ENCODE measurements around the gene SHCBP1L.
A peak's percentile ranks its signal among the peaks of the same experiment; 100 is the strongest.

The SHCBP1L gene

DNA sequence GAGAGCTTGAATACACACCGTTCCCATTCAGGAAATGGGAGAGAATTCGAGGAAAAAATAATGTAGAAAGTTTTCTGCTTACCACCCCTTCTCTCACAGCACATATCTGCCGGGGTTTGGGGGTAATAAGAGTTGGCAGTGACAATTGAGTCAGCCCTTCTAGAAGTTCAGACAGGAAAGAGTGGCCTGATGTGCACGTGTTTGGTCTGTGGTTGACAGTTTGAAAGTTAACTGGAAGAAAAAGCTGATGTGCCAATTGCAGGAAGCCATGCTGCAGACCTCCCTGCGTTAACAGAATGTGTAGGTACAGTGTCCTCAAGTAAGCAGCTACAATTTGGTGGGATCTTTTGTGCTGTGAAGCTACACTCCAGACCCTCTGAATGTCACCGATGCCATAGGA is 63.0 kb downstream of the SHCBP1L start:
- DNase-seq (ENCODE audit: low read depth) = no peak

DNA sequence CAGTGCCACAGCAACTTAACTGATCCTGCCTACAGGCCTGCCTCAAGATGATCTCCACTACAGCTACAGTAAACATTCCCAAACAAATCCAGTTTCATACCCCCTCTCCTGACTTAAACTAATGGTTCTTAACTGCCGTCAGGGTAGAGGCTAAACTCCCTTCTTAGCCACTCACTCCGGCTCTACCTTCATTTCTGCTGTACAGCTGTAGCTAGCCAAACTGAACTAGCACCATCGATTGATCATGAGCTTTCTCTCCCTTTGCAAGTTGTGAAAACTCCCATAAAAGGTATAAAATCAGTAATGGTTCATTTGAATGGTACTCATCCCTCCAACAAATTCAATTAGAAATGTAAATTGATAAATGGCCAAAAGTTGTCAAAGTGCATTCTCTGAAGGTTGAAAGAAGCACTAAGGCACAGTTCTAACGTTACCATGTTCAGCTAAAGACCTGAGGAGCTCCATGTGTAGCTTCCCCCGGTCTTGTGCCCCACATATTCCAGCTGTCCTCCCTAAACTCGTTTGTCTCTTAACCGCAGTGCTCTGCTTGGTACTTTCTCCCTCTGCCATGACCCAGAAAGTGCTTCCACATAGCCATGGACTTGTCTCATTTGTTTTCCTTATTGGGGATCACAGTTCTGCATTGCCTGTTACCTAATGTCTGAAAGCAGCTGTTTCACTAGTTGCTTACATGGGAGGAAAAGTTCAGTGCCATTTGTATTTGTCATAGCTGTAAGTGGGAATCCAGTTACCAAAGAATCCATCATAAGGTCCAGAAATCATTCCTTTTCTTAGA is 64.0 kb downstream of the SHCBP1L start:
- peak; percentile 5 for DNase-seq (ENCODE audit: low read depth)

DNA sequence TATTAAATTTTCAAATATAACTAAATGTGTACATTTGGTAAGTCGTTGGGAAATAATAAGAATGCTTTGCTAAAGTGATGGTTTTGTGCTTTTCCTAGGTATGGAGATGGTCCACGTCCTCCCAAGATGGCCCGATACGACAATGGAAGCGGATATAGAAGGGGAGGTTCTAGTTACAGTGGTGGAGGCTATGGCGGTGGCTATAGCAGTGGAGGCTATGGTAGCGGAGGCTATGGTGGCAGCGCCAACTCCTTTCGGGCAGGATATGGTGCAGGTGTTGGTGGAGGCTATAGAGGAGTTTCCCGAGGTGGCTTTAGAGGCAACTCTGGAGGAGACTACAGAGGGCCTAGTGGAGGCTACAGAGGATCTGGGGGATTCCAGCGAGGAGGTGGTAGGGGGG is 66.0 kb downstream of the SHCBP1L start:
- no peak for DNase-seq (ENCODE audit: low read depth)

DNA sequence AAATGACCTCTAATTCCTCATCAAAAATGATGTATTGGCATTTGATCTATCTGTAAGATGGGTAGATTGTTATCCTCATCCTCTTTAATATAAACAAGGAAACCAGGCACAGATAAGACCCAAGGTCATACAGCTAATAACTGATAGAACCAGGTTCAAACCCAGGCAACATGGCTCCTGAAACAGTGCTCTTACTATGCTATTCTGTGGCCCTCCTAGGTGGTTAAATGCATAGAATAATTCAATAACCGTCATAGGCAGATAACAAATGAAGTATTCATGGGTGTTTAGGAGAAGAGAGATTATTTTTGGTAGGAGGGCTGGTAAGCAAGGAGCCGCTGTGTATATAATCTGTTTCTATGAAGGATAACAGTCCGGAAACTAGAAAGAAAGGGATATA is 67.4 kb downstream of the SHCBP1L start:
- DNase-seq (ENCODE audit: low read depth) = no peak

DNA sequence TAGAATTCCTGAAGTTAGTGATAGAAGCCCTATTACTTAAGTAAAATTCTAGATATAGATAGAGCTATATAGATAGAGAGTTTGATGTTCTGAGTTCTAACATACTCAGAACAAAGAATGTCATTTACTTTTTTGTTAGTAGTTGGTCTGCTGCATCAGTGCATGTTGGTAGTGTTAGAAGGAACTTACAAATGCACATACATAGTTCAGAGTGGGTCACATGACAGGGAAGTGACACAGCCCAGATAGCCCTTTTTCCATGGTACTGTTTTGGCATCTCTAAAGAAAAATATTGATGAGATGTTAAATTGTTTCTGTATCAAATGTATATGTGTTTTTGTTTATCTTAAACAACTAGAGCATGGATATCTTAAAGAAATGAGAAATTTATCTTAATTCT is 68.1 kb downstream of the SHCBP1L start:
- DNase-seq (ENCODE audit: low read depth) = no peak

DNA sequence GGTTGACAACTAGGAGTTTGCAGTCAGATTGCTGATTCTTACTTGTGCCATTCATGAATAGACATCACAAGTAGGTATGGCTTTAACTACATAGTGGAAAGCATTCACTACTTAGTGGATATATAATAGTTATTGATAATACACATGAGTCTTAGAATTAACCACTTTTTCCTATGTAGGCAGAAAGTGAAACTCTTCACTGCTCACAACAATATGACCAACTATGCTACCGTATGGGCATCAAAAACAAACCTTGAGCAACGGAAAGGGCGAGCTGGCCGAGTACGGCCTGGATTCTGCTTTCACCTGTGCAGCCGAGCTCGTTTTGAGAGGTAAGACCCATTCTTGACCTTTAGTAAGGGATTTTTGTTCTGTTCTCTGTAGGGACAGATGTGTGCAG is 75.1 kb downstream of the SHCBP1L start:
- no peak for DNase-seq (ENCODE audit: low read depth)

DNA sequence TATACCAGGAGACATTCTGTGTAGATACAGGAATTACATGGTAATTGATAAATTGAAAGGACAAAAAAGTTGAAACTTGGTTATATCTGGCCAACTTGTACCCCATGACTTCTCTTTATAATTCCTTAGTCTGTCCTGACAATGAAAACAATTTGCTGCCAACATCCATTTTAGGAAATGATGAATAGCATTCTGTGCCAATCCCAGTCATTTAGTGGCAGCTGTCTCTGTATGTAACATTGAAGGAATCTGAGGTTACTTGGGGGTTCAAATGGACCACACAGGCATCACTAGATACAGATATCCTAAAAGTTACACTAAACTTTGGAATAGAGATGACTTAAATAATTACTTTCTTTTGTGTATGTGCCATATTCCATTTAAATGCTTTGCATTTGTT is 75.6 kb downstream of the SHCBP1L start:
- no peak for DNase-seq (ENCODE audit: low read depth)

DNA sequence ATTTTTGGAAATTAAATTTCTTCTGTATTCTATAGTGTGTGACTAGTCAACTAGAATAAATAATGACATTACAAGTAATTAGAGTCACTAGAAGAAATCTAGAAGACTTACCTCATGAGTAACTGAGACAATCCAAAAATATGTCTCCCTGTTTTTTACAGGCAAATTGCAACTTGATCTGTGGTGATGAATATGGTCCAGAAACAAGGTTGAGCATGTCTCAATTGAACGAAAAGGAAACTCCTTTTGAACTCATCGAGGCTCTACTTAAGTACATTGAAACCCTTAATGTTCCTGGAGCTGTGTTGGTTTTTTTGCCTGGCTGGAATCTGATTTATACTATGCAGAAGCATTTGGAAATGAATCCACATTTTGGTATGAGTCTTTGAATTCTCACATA is 77.1 kb downstream of the SHCBP1L start:
- DNase-seq (ENCODE audit: low read depth) = no peak

DNA sequence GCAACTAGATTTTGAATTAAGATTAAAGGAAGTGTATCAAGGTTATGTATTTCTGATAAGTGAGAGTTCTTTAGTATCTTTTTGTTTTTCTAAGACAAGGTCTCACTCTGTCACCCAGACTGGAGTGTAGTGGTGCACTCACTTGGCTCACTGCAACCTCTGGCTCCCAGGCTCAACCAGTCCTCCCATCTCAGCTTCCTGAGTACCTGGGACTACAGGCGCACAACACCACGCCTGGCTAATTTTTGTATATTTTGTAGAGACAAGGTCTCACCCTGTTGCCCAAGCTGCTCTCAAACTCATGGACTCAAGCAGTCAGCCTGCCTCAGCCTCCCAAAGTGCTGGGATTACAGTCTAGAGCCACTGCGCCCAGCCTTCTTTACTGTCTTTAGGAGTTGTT is 80.1 kb downstream of the SHCBP1L start:
- no peak for DNase-seq (ENCODE audit: low read depth)

DNA sequence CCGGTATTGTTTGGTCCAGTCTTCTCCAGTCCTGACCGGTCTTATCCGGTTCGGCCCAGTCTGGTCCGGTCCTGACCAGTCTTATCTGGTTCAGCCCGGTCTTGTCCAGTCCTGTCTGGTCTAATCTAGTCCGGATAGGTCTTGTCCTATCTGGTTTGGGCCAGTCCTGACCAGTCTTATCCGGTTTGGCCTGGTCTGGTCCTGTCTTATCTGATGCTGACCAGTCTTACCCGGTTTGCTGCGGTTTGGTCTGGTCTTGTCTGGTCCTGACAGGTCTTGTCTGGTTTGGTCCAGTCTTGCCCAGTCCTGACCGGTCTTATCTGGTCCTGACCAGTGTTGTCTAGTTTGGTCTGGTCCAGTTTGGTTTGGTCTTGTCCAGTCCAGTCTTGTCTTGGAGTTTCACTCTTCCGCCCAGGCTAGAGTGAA is 83.7 kb downstream of the SHCBP1L start:
- no peak for DNase-seq (ENCODE audit: low read depth)

DNA sequence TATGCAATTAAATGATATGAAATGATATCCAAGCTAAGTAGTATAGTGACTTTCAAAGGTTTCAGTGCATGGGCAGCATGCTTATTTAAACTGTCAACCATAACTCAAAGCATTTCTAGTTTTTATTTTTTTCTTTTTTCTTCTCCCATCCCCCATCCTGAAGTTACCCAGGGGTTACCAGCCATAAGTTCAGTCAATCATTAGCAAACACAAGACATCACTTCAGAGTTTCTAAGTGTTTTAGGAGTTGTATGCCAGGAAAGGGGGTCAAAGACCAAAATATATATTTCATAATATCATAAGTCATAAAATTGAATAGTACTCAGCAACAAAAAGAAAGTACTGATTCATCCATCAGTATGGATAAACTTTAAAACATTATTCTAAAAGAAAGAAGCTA is 85.1 kb downstream of the SHCBP1L start:
- DNase-seq (ENCODE audit: low read depth) = no peak

DNA sequence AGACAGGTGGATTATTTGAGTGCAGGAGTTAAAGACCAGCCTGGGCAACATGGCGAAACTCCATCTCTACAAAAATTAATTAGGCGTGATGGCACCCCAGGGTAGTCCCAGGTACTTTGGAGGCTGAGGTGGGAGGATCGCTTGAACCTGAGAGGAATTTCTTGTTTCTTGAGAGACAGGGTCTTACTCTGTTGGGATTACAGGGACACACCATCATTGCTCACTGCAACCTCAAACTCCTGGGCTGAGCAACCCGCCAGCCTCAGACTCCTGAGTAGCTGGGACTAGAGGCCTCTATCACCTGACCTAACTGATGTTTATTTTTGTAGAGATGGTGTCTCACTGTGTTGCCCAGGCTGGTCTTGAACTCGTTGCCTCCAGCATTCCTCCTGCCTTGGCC is 89.0 kb downstream of the SHCBP1L start:
- no peak for DNase-seq (ENCODE audit: low read depth)

DNA sequence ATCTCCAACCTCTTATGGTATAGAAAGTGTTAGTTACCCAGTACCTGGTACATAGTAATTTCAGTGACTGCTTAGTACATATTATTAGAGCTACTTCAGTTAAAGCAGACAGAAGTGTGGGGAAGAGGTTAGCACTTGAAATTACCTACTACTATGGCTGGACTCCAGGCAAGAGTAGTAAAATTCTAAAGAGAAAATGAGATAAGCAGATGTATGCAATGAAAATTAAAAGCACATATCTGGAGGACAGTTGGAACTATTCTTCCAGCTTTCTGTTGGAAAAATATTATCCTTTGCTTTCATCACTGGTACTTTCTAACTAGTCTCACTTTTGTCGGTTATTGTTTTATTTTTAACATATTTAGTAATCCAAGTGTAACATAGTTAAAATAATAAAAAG is 90.1 kb downstream of the SHCBP1L start:
- no peak for DNase-seq (ENCODE audit: low read depth)

DNA sequence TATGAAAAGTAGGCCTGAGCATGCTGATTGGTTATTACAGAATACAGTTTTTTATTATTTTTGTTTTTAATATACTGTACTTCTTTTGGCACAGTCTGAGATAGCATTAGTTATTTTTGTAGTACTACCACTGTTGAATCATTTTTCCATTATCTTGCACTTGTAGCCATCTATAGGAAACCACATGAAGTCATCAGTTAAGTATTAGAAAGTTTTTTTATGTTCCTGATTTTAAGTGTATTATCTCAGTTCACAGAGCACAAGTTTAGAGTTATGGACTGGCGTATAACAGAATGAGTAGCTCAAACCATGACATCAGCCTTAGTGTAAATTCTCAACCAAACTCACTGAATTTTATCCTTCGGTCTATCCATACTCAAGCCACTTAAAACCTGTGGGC is 91.0 kb downstream of the SHCBP1L start:
- no peak for DNase-seq (ENCODE audit: low read depth)

DNA sequence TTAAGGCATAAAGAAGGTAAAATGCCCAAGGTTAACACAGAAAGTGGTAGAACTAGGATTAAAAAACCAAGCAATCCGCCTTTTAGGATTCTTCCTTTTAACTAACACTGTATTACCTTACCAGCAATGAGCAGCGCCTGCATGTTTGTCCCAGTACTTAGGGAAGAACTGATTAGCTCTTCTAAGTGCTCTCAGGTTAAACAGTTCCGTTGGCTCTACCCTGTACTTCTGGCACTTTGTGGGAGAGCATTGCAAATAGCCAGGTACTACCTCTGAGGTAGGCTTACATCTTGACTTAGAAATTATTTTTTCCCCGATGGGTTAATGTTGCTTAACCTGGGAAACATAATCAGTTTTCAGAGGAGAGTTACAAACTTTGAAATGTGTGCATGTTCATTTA is 92.3 kb downstream of the SHCBP1L start:
- DNase-seq (ENCODE audit: low read depth) = no peak

DNA sequence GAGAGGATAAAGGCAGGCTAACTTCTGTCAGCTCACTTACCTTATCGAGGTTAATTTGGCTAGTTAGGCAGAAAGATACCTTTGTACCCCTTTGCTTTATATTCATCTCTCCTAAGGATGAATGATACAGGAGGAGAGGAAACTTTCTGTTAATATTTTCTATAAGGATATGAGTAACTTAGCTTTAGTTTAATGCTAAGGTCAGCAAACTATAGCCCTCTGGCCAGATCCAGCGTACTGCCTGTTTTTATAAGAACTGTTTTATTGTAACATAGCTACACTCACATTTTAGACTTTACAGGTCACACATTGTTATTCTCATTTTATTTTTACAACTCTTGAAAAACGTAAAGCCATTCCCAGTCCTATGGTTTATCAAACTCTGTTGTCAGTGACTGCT is 95.8 kb downstream of the SHCBP1L start:
- no peak for DNase-seq (ENCODE audit: low read depth)

DNA sequence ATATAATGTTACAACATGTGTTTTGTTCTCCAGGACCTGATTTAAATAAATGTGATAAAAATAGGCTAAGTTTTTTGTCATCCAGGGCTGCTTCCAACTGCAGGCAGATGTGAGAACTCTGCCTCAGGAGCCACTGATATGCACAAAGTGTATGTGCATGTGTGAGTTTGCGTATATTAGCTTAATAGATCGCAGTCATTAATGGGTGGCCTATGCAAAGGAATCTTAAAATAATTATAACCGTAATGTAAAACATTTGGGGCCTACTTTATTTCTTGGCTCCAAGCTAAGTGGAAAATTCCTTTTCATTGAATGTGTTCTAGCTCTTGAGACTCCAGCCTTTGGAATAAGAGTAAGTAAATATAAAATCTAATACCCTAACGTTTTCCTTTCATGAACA is 97.1 kb downstream of the SHCBP1L start:
- DNase-seq (ENCODE audit: low read depth) = no peak

DNA sequence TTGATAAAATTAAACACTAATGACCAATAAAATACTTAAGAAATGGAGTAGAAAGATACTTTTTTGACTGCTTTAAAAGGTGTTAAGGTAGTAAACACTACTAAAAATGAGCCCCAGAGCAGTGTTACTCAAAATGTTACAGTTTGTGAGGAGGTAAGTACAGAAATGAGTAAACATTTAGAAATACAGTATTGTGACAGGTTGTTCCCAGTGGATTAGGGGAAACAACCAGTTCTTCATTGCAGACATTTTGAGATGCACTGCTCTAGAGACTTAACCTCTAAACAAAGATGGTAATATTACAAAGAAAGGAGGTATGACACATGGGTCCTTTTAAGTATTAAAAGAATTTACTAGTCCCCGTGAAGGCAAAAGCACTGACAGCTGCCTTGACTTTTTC is 101.1 kb downstream of the SHCBP1L start:
- no peak for DNase-seq (ENCODE audit: low read depth)

DNA sequence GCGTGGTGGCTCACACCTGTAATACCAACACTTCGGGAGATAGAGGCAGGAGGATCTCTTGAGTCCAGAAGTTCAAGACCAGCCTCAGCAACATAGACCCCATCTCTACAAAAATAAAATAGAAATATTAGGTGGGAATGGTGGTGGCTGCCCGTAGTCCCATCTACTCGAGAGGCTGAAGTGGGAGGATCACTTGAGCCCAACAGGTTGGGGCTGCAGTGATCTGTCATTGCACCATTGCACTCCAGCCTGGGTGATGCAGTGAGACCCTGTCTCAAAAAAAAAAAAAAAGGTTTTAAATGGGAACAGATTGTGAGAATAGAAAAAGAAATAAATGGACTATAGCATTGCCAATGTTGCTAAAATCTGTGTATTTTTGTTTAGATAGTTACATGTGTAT is 102.6 kb downstream of the SHCBP1L start:
- no peak for DNase-seq (ENCODE audit: low read depth)

Data from GM04504 (cell line).